ENCODE results near the gene YPEL1.

Gene YPEL1

GRCh38 chr22:21735200-21736083 lies at the start of gene YPEL1:
Gene YPEL1 (minus strand): TSS chr22:21735794. CDS start chr22:21710744, 25,050 bp downstream.
- TF ChIP-seq, protein P1, sequence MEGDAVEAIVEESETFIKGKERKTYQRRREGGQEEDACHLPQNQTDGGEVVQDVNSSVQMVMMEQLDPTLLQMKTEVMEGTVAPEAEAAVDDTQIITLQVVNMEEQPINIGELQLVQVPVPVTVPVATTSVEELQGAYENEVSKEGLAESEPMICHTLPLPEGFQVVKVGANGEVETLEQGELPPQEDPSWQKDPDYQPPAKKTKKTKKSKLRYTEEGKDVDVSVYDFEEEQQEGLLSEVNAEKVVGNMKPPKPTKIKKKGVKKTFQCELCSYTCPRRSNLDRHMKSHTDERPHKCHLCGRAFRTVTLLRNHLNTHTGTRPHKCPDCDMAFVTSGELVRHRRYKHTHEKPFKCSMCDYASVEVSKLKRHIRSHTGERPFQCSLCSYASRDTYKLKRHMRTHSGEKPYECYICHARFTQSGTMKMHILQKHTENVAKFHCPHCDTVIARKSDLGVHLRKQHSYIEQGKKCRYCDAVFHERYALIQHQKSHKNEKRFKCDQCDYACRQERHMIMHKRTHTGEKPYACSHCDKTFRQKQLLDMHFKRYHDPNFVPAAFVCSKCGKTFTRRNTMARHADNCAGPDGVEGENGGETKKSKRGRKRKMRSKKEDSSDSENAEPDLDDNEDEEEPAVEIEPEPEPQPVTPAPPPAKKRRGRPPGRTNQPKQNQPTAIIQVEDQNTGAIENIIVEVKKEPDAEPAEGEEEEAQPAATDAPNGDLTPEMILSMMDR (conservative IDR thresholded peaks at IDR 0.05; ENCODE audit: low read depth, low read length): no peak
- DNase-seq (ENCODE audit: low read depth): peak; percentile 80
- H3K4me3 ChIP-seq (ENCODE audit: low read length): peak within 1 kb of the TSS; percentile 72

- TF ChIP-seq, protein P1 (conservative IDR thresholded peaks at IDR 0.05; ENCODE audit: low read depth, low read length): no peak
- no peak for DNase-seq (ENCODE audit: low read depth)
- H3K4me3 ChIP-seq (ENCODE audit: low read length): no peak overlapping the region
These were observed 44.7 kb upstream of the YPEL1 start for GRCh38 chr22:21780259-21780658.

GRCh38 chr22:21779444-21779843 lies 43.9 kb upstream of the YPEL1 start:
- H3K4me3 ChIP-seq (ENCODE audit: low read length): no peak overlapping the region
- TF ChIP-seq, protein P1 (conservative IDR thresholded peaks at IDR 0.05; ENCODE audit: low read depth, low read length): no peak
- DNase-seq (ENCODE audit: low read depth): no peak

DNA sequence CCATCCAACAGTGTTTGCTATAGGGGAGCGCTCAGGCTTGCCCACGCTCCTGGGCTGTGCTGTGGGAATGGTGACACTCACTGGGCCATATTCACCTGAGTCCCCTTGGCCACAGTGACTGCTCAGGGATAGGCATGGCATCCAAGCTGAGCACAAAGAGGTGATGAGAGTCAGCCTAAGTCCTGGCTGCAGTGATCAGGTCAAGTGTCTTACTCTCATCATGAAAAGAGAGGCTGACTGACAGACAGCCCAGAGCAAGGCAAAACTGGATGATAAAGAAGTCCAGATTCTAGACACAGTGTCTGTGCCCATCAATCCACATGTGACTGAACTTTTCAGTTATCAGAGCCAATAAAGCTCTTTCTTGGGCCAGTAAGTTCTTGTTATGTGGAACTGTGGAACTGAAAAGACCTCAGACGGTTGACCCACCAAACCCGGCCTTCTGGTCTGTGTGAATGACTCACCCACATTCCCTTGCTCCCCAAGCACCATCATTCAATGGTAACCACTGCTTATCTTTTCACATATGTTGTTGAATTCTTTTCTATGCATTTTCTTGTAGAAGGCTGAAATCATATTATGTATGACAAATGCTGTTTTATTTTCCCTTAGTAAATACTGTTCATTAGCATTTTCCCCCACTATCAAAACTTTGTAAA lies 43.2 kb upstream of the YPEL1 start:
- TF ChIP-seq, protein P1 (conservative IDR thresholded peaks at IDR 0.05; ENCODE audit: low read depth, low read length): no peak
- H3K4me3 ChIP-seq (ENCODE audit: low read length): no peak overlapping the region
- no peak for DNase-seq (ENCODE audit: low read depth)

- TF ChIP-seq, protein P1 (conservative IDR thresholded peaks at IDR 0.05; ENCODE audit: low read depth, low read length): no peak
- DNase-seq (ENCODE audit: low read depth): no peak
- no peak overlapping the region for H3K4me3 ChIP-seq (ENCODE audit: low read length)
These were observed 36.0 kb upstream of the YPEL1 start for GRCh38 chr22:21771631-21771976.

GRCh38 chr22:21768435-21768834 lies 32.8 kb upstream of the YPEL1 start:
- no peak overlapping the region for H3K4me3 ChIP-seq (ENCODE audit: low read length)
- TF ChIP-seq, protein P1 (conservative IDR thresholded peaks at IDR 0.05; ENCODE audit: low read depth, low read length): no peak
- DNase-seq (ENCODE audit: low read depth): no peak
